ENCODE results near the gene NPFFR1.

Gene NPFFR1, protein sequence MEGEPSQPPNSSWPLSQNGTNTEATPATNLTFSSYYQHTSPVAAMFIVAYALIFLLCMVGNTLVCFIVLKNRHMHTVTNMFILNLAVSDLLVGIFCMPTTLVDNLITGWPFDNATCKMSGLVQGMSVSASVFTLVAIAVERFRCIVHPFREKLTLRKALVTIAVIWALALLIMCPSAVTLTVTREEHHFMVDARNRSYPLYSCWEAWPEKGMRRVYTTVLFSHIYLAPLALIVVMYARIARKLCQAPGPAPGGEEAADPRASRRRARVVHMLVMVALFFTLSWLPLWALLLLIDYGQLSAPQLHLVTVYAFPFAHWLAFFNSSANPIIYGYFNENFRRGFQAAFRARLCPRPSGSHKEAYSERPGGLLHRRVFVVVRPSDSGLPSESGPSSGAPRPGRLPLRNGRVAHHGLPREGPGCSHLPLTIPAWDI
- 0 reads per million in 2 donors for total RNA-seq

DNA sequence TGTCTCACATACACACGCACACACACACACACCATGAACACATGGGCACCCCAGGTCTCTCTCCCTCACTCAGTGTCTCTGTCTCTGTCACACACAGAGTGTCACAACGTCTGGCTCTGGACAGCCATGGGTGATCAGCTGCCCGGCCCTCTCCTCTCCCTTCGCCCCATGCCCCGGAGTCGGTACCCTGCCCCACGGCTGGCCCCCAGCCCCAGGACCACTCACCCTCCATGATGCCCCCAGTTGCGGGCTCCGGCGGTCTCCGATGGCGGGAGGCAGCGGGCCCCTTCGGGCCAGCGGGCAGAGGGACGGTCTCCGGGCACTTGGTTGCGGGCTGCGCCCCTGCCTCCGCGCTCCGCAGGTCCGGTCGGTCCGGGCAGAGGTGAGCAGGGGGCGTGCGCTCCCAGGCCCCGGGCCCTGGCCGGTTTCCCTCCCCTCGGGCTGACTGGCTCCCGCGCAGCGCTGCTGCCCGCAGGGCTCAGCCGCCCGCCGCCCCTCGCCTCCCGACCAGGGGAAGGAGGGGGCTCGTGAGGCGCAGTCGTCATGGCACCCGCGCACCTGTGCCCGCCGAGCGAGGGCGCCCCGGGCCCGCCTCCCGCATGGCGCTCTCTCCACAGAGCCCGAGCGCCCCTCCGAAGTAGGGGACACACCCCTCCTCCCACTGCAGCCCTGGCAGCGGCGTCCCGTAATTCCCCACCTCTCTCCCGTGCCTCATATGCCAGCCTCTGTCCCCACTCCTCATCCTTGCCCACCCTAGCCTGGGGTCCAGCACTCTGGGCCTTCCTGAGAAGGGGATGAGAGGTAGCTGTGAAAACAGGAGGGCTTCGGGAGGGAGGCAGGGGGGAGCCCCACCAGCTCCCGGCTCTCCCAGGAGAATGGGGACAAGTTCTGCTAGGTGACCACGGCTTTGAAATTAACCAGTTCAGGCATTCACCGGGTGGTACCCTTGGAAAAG is at the start of gene NPFFR1:
Gene NPFFR1, minus strand, starts transcription at position 560 of the 955 bp plus-strand sequence. Its CDS starts 328 bp downstream, at position 232.
- DNase-seq, result no peak

DNA sequence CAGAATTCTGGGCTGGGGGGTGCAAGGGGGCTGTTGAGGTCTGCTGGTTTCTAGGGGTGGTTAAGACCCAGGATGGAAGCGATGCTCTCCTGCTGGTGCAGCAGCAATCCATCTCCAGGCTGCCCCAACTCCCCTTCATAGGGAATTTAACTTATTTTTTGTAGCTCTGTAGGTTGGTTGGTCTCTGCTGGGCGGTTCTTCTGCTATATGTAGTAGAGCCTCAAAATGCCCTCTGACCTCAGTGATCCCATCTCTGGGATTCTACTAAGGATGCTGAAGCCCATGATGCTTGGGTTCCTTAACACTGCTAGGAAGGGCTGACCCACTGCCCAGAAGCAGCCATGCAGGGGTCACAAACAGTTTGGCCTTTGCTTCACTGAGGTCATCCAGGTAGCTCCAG is 49.5 kb upstream of the NPFFR1 start:
- no peak for DNase-seq

DNA sequence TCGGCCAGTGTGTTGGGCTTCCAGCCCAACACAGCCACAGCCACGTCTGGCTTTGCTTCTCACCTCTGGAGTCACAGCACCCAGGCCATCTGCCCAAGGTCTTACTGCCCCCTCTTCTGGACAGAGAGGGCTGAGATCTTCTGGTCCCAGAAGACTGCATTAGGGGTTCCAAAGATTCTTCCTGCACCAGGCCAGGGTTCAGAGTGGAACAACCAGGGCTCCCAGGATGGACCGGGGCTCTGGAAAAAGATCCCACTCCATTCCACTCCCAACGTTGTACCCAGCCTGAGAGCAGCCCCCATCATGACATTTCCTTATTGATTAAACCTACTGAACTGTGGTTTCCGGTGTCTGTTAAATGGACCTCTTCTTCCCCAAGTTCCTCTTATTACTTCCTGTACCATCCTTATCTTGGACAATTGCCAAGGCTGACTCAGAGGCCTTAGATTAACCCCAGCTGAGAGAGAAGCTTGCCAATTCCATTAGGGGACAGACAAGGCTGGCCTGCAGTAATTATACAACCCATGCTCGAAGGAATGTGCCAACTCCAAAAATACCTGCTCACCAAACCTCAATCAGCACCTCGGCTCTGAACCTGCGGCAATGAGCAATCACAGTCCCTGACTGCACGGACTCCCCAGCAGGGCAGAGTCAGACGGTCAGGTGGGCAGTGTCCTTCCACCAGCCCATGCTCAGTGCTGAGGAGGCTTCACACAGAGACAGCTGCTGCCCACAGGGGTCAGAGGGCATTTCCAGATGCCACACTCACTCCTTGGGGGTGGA is 47.9 kb upstream of the NPFFR1 start:
- DNase-seq, result no peak

DNA sequence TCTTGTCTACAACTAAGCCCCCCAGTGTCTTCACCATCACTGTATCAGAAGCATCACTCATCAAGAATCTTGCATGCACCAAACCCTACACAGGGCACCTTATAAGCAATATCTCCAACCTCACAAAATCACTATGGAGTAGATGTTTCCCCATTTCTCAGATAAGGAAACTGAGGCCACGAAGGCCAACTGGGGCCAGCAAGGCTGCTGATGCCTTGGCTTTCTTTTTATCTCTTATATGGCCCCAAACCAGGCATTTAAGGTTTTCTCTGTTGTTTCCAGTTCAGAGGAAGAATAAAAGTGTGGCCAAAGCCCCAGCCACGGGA is 47.3 kb upstream of the NPFFR1 start:
- no peak for DNase-seq

DNA sequence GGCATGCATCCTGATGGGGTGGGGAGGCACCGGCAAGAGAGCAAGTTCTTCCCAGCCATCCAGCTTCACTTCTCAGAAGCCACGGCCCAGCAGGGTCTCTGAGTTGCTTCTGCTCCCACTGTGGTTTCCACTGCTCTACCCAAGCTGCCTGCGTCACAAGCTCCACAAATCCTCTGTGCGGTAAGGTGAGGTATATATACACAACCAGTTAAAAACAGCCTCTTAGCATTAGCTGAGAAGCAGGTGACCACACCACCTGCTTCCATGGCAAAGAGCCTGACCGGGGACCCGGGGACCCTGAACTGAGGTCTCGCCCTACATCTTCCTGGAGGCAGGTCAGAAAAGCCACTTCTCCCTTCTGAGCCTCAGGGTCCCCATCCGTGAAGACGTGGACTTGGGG is 46.9 kb upstream of the NPFFR1 start:
- no peak for DNase-seq

DNA sequence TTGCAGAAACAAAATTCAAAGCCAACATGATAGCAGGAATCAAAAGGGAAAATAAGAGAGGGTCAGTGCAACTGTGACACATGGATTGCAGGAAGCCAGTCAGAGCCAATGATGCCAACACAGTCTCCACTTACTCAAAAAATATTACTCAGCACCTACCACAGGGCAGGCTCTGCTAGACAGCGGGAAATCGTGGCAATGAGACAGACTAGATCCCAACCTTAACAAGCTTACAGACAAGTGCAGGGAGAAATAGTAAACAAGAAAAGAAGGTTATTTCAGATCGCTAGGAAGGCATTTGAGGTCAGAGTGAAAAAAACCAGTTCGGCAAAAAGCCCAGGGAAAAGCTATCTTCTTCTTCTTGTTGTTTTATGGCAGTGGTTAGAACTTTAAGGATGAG is 45.2 kb upstream of the NPFFR1 start:
- DNase-seq, result no peak

DNA sequence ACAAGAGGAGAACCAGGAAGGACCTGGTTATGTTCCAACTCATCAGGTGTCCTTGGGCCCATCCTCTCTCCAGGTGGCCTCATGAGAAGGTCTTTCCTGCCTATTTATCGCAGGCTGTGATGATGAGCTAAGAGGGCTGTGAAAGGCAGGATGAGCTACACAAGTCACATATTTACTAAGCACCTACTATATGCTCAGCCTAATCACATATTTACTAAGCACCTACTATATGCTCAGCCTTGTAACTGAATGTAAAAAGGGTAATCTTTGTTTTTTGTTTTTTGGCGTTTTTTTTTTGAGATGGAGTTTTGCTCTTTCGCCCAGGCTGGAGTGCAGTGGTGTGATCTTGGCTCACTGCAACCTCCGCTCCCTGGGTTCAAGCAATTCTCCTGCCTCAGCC is 44.2 kb upstream of the NPFFR1 start:
- DNase-seq, result no peak

DNA sequence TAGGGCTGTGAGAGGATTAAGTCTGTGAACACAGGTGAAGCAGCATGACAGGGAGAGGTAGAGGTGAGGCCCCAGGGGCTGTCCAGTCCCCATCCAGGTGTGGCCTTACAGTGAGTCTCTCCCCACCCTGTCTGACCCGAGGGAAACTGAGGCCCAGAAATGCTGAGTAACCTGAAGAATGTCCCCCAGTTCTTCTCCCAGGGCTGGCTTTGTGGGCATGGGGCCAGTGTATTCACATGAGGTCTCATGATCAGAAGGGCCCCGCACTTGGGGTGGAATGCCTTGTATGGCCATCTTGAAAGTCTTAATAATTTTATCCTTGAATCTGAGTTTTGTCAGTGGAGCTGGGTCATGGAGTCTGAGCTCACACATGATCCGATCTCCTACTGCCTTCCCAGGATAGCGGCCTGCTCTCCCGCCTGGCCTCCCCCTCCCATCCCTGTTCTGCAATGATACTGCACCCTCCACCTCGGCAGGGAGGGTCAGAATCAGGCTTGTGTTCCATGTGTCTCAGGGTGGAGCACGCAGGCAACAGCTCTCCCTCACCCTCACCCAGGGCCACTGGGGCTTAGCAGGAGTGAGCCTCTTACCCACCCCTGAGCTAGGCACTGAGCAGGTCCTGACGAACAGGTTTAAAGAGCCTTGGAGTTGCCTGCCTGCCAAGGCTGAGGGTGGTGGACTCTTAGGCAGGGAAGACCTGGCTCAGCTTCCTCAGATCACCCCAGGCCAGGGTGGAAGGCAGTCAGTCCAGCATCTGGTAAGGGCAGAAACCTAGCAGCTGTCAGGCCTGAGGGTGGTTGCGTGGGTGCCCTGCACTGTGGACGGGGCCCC is 41.4 kb upstream of the NPFFR1 start:
- DNase-seq, result no peak

DNA sequence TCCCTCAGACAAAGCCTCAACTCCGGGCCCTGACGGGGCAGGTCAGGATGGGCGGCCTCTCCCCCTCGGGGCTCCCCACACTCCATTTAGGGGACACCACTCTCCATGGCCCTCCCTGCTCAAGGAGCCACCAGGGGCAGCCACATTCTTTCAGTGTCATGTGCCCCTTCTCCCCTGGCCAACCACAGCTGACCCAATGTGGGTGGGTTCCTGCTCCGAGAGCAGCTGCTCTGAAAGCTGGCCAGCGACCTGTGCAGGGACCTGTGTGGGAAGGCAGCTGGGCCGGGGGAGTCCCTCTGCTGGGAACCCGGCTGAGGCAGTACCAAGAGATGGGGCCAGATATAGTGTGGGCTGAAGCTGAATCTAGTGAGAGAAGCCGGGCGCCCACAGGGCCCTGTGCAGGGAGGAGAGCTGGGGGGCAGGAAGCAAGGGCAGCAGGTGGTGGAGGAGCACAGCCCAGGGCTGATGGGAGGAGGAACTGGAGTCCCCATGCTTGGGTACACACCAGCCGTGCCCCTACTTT is 40.6 kb upstream of the NPFFR1 start:
- no peak for DNase-seq

DNA sequence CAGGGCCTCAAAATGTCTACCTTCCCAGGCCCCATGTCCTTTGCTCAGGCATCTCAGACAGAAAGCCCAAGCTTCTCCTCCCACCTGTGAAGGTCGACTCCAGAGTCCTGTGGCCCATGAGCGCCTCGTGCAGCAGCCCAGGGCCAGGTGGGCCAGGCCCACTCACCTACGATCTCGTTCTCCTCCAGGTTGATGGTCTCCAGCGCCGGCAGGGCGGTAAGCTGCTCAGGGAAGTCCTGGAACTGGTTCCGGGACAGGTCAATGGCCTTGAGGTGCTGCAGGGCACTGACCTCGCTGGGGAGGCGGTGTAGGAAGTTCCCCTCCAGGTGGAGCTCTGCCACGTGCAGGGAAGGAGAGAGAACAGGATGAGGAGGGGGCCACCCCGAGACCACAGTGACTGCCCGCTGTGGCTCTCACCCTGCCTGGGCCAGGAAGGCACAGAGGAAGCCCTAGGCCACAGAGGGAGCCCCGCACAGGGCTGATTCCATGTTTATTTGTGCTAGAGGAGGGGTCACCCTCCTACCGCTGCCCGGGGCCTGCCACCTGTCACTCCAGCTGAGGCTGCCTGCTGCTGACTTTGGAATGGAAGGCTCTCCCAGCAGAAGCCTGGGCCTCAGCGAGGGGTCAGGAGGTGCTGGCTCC is 40.0 kb upstream of the NPFFR1 start:
- DNase-seq, result no peak

DNA sequence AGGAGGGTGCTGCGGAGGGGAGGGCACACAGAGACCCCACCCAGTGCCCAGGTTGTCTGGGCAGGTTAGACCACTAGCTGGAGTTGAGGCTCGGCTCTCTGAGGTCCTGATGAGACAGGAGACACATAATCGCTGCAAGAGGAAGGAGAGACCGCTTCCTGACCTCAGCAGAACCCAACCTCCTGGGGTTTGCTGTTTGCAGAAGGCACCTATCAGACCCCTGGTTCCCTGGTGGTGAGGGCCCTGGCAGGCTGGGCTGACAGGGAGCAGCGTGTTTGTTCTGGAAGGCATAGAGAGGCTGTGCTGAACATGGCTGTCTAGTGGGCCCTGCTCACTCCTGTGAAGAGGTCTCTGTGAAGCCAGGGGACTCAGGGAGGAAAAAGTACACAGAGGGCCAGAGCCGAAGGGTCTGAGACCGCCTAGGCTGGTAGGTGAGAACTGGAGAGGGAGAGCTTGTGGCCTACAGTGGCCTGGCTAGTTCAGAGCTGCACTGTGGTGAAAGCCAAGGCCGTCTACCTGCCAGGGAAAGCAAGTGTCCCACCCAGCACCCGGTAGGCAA is 39.4 kb upstream of the NPFFR1 start:
- DNase-seq, result no peak

DNA sequence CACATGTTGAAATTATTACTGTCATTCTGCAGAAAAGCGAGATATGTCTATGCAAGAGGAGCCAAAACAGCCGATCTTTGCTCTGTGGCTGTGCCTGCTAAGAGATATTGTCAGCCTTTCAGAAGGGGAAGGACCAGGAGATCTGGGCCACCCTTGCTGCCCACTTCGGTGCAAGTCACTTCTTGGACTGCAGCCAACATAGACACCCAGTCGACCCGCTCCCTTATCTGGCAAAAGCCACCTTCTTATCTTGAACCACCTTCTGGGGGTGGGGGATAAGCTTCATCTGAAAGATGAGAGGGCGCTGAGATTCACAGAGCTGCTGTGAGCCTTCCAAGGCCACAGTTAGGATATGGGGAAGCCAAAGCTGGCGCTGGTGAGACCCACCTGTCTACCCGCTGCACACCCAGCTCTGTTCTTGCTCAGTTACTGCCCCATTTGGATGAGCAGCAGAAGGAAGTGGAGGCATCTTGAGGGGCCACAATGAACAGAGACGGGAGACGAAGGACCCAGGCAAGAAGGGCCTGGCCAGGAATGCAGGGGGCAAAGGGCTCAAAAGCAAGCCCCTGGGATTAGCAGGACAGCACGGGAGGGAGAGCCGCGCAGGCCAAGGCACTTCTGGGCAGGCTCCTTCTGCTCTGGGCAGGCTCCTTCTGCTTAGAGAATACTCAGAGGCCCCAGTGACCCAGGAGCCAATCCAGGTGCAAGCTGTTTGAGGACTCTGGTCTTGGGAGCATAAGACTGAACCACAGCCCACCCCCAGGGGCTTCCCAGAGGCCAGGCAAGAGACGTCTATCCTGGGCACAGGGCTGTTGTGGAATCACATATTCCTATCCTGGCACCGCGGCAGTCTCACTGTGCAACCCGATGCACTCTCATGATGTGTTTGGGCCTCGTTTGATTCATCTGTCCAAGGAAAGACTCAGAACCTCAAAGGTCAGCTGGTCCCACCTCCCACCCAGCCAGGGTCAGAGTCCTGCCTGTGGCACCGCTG is 38.4 kb upstream of the NPFFR1 start:
- no peak for DNase-seq

DNA sequence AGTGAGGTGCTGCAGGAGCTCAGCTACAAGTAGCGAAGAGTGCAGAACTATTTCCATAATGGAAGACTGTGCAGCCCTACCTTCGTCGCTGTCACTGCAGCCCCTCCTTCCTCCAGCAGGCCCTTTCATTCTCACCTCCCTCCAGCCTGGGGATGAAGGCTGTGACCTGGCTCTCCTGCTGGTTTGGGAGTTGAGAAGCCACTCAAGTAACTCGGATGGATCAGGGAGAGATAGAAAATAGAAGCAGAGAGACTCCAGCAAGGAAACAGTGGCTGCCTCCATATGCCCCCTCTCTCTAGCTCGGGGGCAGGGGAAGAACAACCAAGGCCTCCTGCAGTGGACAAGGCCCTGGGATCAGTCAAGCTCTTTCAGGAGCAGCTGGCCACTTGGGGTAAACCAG is 37.4 kb upstream of the NPFFR1 start:
- DNase-seq, result no peak

DNA sequence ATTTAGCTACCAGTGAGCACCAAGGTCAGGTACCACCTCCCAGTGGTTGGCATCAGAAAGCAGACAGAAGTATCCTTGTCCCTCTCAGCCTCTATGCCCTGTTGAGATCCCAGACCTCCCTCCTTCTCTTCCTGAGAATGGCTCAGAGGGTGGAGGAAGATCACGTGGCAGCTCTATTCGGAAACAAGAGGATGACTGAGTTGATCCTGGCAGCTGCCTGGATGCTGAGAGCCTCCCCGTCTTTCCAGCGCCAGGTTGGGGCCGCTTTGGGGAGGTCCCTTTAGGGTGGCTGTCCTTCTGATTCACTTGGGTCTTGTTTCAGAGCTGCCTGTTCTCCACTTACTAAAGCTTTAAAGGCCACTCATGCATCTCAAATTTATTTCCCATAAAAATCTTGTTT is 36.9 kb upstream of the NPFFR1 start:
- DNase-seq, result no peak

DNA sequence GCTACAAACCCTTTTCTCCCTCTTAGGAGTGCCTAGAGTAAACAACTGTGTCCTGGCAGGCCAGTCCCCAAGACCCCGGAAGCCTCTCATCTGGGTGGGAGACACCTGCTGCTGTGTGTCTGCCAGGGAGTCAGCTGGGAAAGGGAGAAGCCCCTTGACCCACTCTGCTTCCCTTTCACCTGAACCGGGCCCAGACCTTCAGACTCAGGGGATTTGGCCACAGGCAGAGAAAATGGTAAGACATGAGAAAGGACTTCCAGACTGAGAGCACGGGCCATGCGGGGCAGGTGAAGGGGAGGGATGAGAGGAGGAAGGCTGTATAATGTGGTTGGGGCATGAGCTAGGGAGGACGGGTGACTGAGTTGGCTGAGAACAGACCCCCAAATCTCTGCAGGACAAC is 36.0 kb upstream of the NPFFR1 start:
- DNase-seq, result no peak

DNA sequence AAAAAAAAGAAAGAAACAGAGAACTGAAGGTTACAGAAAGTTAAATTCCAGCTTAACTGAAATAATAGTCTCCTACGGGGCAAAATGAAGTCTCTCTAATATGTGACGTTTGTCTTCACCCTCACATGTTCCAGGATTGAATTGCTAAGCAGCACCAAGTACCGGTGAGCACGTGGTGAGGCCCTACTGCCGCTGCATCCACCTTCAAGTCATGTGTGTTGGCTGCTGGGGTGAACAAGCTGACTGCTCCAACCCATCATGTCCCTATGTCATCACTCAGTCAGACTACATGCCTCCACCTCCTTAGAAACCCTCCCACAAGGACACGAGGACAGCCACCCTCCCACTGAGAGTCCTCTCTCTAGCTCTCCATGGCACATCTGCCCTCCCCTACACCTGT is 35.4 kb upstream of the NPFFR1 start:
- DNase-seq, result no peak

DNA sequence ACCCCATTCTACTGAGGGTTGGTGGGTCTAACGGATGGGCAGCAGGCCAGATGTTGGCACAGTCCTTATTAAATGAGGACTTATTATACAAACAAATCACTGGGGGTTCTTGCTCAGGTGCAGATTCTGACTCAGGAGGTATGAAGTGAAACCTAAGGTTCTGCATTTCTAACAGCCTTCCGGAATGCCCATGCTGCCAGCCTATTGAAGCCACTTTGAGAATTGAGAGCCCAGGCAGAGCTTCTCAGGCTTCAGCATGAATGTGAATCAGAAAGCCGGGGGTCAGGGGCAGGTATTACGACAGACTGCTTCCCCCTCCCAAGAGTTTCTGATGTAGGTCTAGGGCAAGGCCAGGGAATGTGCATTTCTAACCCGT is 34.1 kb upstream of the NPFFR1 start:
- no peak for DNase-seq

DNA sequence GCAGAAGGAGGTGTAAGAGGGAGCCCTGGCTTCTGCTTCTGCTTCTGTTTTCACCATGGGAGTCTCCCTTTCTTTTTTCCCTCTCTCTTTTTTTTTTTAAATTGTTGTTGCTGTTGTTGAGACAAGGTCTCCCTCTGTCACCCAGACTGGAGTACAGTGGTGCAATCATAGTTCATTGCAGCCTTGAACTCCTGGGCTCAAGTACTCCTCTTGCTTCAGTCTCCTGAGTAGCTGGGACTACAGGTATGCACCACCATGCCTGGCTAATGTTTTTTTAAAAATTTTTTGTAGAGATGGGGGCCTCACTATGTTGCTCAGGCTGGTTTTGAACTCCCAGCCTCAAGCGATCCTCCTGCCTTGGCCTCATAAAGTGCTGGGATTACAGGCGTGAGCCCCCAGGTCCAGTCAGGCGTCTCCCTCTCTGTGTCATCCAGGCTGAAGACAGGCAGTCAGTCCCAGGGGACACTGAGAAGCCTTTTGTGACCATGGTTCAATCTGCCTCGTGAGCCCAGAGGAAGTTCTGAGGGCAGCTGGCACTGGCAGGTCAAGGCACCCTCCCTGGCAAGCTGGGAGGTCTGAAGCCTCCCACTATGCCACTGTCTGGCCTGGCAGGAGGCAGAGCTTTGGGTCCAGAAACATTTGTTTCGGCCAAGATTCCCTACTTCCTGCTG is 33.6 kb upstream of the NPFFR1 start:
- no peak for DNase-seq

DNA sequence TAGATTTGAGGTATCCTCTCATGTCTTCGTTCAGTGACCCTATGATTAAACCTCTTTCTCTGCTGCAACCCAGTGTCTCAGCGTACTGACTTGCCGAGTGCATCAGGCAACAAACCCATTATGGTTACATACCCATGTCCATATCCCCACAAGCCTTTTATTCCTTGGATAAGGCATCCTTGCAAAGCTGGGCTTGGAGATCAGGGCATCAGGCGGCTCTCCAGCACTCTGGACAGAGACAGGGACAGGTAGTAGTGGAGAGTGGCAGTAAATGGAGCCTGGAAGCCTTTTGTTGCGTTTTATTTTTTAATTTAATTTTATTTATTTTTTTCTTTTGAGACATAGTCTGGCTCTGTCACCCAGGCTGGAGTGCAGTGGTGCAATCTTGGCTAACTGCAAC is 32.0 kb upstream of the NPFFR1 start:
- no peak for DNase-seq

Data from activated gamma-delta T cell (primary cell).